ENCODE data around the gene CRYL1. TPM values are rescaled to one million over a fixed set of nuclear protein-coding genes. Genes with fewer than 3 reads are reported as not detected.

CRYL1 gene
- total and polyA plus RNA-seq, 2 experiments from 2014 or later: 11.3 to 16.1 TPM

GRCh38 chr13:20392530-20392929 is 133.1 kb downstream of the CRYL1 start:
- H3K9me3 ChIP-seq (ENCODE audit: low read depth): no peaks in the 10 kb centered on the region
- in situ Hi-C loops (cut with MboI): no loop called here
- no peaks in the 10 kb centered on the region for H3K79me2 ChIP-seq (ENCODE audit: insufficient read depth)
- H3K36me3 ChIP-seq (ENCODE audit: low read depth): no peaks in the 10 kb centered on the region
- H4K20me1 ChIP-seq (ENCODE audit: insufficient read depth): no peaks in the 10 kb centered on the region
- no peaks in the 10 kb centered on the region for H3K4me1 ChIP-seq (ENCODE audit: insufficient read depth)
- no peak overlapping the region for H2AFZ ChIP-seq
- H3F3A ChIP-seq (ENCODE audit: insufficient read depth): no peaks in the 10 kb centered on the region
- no peak overlapping the region for H3K9ac ChIP-seq
- H3K27ac ChIP-seq: no peak overlapping the region
- H3K9me2 ChIP-seq (ENCODE audit: insufficient read depth): no peaks in the 10 kb centered on the region
- H3K4me3 ChIP-seq: no peak overlapping the region
- no peaks in the 10 kb centered on the region for H3K27me3 ChIP-seq (replicated peaks; ENCODE audit: insufficient read depth)
- no peak for DNase-seq
- WGBS, 2 experiments (ENCODE audit: low coverage in 1 of 2, low lambda C conversion rate in 2 of 2, missing lambda C conversion rate in 2 of 2): 88 to 92% methylated on average over 1 to 4 of the region's 4 CpGs
- TF ChIP-seq EZH2 (IDR thresholded peaks at IDR 0.05; ENCODE audit: insufficient read depth, poor library complexity, severe bottlenecking): no peak
- no peak for TF ChIP-seq EZH2phosphoT487 (IDR thresholded peaks at IDR 0.05; ENCODE audit: insufficient read depth, low read depth)
- H3K4me2 ChIP-seq (ENCODE audit: unreplicated experiment): no peak overlapping the region

DNA sequence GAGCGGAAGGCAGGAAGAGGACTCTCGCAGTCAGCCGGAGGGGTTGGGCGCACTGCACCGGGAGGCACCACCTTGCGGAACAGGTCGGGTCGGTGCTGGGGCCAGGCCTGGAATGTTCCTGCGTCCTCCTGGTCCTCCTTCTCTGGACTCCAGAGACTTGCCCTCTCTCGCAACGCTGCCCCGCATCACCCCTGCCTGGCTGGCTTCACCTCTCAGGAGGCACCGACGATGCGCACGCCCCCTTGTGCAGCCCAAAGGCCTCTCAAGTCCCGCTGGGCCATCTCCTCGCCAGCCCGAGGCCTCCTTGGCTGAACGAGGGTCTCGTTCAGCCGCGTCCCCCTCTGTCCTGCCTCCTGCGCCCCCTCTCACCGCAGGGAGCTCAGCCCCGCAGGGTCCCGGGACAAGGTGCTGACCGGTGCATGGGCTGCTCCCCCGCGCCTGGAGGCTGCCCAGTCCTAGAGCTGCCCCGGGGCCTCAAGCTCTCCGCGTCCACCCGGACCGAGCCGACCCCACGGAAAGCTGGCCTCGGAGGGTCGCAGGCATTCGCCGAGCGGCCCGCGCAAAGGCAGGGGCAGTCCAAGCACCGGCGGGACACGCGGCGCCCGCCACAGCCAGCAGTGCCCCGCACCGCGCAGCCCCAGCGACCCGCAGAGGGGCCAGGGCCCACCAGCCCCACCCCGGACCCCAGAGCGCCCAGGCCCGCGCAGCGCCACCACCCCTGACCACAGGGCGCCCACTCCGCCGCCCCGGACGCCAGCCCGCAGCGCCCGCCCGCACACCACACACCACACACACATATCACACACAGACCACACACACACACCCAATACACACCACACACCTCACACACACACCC is 133.8 kb downstream of the CRYL1 start:
- DNase-seq: no peak
- TF ChIP-seq EZH2 (IDR thresholded peaks at IDR 0.05; ENCODE audit: insufficient read depth, poor library complexity, severe bottlenecking) (no peak), EZH2phosphoT487 (IDR thresholded peaks at IDR 0.05; ENCODE audit: insufficient read depth, low read depth) (no peak)
- WGBS, 2 experiments (ENCODE audit: low coverage in 1 of 2, low lambda C conversion rate in 2 of 2, missing lambda C conversion rate in 2 of 2): 96% methylated on average over 33 to 55 of the region's 69 CpGs

DNA sequence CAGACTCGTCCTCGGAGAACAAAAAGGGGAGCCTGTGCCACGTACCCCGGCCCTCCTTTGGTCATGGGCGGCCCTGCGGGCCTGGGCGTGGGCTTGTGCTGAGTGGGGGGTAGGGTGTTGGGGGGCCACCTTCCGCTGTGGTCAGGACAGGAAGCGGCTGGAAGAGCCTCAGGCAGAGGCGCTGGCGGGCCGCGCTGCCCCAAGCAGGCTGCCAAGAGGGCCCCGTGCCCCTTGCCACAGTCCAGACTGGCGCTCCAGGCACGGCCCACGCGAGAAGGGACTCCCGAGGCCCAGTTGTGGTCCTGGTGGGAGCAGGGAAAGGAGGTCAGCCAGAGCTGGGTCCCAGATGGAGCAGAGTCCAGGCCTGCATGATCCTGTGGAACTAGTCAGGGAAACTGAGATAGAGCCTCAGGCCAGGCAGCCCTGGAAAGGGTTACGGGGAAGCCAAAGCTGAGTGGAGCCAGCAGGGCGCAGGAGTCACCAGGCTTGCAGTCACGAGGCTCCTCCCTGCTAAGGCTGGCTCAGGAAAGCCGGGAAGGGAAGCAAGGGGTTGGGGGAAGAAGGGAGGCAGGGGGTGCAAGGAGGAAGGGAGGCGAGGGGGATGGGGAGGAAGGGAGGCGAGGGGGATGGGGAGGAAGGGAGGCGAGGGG is 135.0 kb downstream of the CRYL1 start:
- no peaks in the 10 kb centered on the region for H3F3A ChIP-seq (ENCODE audit: insufficient read depth)
- no peaks in the 10 kb centered on the region for H4K20me1 ChIP-seq (ENCODE audit: insufficient read depth)
- H3K9me2 ChIP-seq (ENCODE audit: insufficient read depth): no peaks in the 10 kb centered on the region
- H2AFZ ChIP-seq: no peak overlapping the region
- no peaks in the 10 kb centered on the region for H3K4me1 ChIP-seq (ENCODE audit: insufficient read depth)
- no peak overlapping the region for H3K9ac ChIP-seq
- peak; percentile 13 for DNase-seq
- H3K79me2 ChIP-seq (ENCODE audit: insufficient read depth): no peaks in the 10 kb centered on the region
- no peak for TF ChIP-seq EZH2 (IDR thresholded peaks at IDR 0.05; ENCODE audit: insufficient read depth, poor library complexity, severe bottlenecking)
- 88 to 92% methylated on average over 22 to 26 of the region's 26 CpGs for WGBS, 2 experiments (ENCODE audit: low coverage in 1 of 2, low lambda C conversion rate in 2 of 2, missing lambda C conversion rate in 2 of 2)
- no peak overlapping the region for H3K4me2 ChIP-seq (ENCODE audit: unreplicated experiment)
- H3K27me3 ChIP-seq (replicated peaks; ENCODE audit: insufficient read depth): no peaks in the 10 kb centered on the region
- H3K27ac ChIP-seq: no peak overlapping the region
- H3K9me3 ChIP-seq (ENCODE audit: low read depth): no peaks in the 10 kb centered on the region
- no peaks in the 10 kb centered on the region for H3K36me3 ChIP-seq (ENCODE audit: low read depth)
- H3K4me3 ChIP-seq: no peak overlapping the region
- in situ Hi-C loops (cut with MboI): no loop called here

More for the DNA sequence above, 133.8 kb downstream of the CRYL1 start:
- Histone ChIP-seq H4K20me1 (ENCODE audit: insufficient read depth) (no peaks in the 10 kb centered on the region), H3K9me2 (ENCODE audit: insufficient read depth) (no peaks in the 10 kb centered on the region), H3K27ac (no peak overlapping the region), H3K27me3 (replicated peaks; ENCODE audit: insufficient read depth) (no peaks in the 10 kb centered on the region), H3K4me3 (no peak overlapping the region), H3K9me3 (ENCODE audit: low read depth) (no peaks in the 10 kb centered on the region), H3K4me2 (ENCODE audit: unreplicated experiment) (no peak overlapping the region), H2AFZ (no peak overlapping the region), H3K36me3 (ENCODE audit: low read depth) (no peaks in the 10 kb centered on the region), H3K4me1 (ENCODE audit: insufficient read depth) (no peaks in the 10 kb centered on the region), H3F3A (ENCODE audit: insufficient read depth) (no peaks in the 10 kb centered on the region), H3K9ac (no peak overlapping the region), H3K79me2 (ENCODE audit: insufficient read depth) (no peaks in the 10 kb centered on the region)
- in situ Hi-C loops (cut with MboI): no loop called here

GRCh38 chr13:20389696-20390525 is 135.7 kb downstream of the CRYL1 start:
- H3K36me3 ChIP-seq (ENCODE audit: low read depth): no peaks in the 10 kb centered on the region
- no peaks in the 10 kb centered on the region for H3K27me3 ChIP-seq (replicated peaks; ENCODE audit: insufficient read depth)
- TF ChIP-seq EZH2phosphoT487 (IDR thresholded peaks at IDR 0.05; ENCODE audit: insufficient read depth, low read depth) (no peak), EZH2 (IDR thresholded peaks at IDR 0.05; ENCODE audit: insufficient read depth, poor library complexity, severe bottlenecking) (no peak)
- no peaks in the 10 kb centered on the region for H3K9me3 ChIP-seq (ENCODE audit: low read depth)
- H3F3A ChIP-seq (ENCODE audit: insufficient read depth): no peaks in the 10 kb centered on the region
- no peak overlapping the region for H3K27ac ChIP-seq
- no peak overlapping the region for H3K4me3 ChIP-seq
- no peak overlapping the region for H2AFZ ChIP-seq
- in situ Hi-C loops (cut with MboI): no loop called here
- no peaks in the 10 kb centered on the region for H4K20me1 ChIP-seq (ENCODE audit: insufficient read depth)
- H3K4me1 ChIP-seq (ENCODE audit: insufficient read depth): no peaks in the 10 kb centered on the region
- no peaks in the 10 kb centered on the region for H3K79me2 ChIP-seq (ENCODE audit: insufficient read depth)
- H3K9me2 ChIP-seq (ENCODE audit: insufficient read depth): no peaks in the 10 kb centered on the region
- H3K9ac ChIP-seq: no peak overlapping the region
- WGBS, 2 experiments (ENCODE audit: low coverage in 1 of 2, low lambda C conversion rate in 2 of 2, missing lambda C conversion rate in 2 of 2): 90 to 92% methylated on average over 13 of the region's 13 CpGs
- DNase-seq: no peak
- H3K4me2 ChIP-seq (ENCODE audit: unreplicated experiment): no peak overlapping the region

Measured in GM23248 (cell line).